ENCODE measurements around the gene DOCK4. TPM values are rescaled to one million over a fixed set of nuclear protein-coding genes. Genes with fewer than 3 reads are reported as not detected.

DOCK4 gene
- total RNA-seq, 2 experiments from 2014 or later, result 0.32 TPM

- intact Hi-C loops (cut with DNase I, micrococcal nuclease), result no loop called here
- H3K4me1 Mint-ChIP-seq, result no peaks in the 10 kb centered on the region
- no peak for DNase-seq
- ATAC-seq, result no peak
- H3K27ac Mint-ChIP-seq, result no peak overlapping the region
- no peaks in the 10 kb centered on the region for H3K36me3 Mint-ChIP-seq (ENCODE audit: low read depth)
- H3K4me3 Mint-ChIP-seq, result no peak overlapping the region
- ChIA-PET POLR2A (no interaction called here), CTCF (no interaction called here)
- H3K9me3 Mint-ChIP-seq (ENCODE audit: low read depth), result no peaks in the 10 kb centered on the region
- H3K27me3 Mint-ChIP-seq, result peaks cover 8% of the 10 kb centered on the region
These were observed 529.4 kb downstream of the DOCK4 start for GRCh38 chr7:111676811-111677210.

Other genes with a start within 250 kb of the DOCK4 start
- gene ZNF277, start 296 bp upstream of the DOCK4 start, total RNA-seq, result 10 to 100 TPM; 17.6 to 21.4 TPM
- gene IFRD1, start 244.1 kb upstream of the DOCK4 start, total RNA-seq, result 10 to 100 TPM; 40.3 to 48.9 TPM

Data from activated CD4-positive, alpha-beta T cell treated with anti-CD3 and anti-CD28 coated beads for 36 hours (primary cell).